Breast epithelium (tissue), 3 donors: Measurements from ENCODE around the gene COASY.

Experiments
- POLR2A ChIP-seq: fragments of 450-650 bp; IDR thresholded peaks from one replicate; pipeline ENCODE4 v1.6.1; 2016; ENCODE audit warnings: antibody characterized with exemption, mild to moderate bottlenecking, moderate library complexity
- TF ChIP-seq, protein P1 (sequence below), 3 donors: fragments of 450-650 bp; IDR thresholded peaks; one replicate each; pipeline ENCODE4 v1.5.1; 2016 to 2017; ENCODE audit warnings: antibody characterized with exemption in 3 of 3, mild to moderate bottlenecking in 3 of 3, moderate library complexity in 3 of 3

DNA sequence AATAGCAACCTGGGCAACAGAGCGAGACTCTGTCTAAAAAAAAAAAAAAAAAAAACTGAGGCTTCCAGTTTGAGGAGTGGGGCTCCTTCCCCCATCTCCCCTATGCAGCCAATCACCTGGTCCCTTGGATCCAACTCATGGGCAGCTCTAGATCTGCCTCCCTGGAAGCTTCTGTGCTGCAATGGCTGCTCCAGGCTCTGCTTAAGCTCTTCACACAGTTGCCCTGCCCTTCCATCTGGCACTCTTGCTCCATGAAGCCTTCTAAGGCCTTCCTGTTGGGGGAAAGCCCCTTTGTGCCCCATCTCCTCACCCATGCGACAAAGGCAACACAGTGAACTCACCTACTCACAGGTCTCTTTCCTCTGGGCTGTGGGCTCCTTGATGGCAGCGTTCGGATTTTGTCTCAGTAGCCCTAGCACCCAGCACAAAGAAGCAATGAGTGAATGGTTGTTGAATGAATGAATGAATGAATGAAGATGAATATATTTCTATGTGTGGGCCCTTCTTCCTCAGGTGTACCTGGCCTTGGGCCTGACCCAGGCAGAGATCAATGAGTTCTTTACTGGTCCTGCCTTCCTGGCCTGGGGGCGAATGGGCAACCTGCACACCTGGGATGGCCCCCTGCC lies 24.0 kb upstream of the COASY start:
- TF ChIP-seq, protein P1, sequence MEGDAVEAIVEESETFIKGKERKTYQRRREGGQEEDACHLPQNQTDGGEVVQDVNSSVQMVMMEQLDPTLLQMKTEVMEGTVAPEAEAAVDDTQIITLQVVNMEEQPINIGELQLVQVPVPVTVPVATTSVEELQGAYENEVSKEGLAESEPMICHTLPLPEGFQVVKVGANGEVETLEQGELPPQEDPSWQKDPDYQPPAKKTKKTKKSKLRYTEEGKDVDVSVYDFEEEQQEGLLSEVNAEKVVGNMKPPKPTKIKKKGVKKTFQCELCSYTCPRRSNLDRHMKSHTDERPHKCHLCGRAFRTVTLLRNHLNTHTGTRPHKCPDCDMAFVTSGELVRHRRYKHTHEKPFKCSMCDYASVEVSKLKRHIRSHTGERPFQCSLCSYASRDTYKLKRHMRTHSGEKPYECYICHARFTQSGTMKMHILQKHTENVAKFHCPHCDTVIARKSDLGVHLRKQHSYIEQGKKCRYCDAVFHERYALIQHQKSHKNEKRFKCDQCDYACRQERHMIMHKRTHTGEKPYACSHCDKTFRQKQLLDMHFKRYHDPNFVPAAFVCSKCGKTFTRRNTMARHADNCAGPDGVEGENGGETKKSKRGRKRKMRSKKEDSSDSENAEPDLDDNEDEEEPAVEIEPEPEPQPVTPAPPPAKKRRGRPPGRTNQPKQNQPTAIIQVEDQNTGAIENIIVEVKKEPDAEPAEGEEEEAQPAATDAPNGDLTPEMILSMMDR (IDR thresholded peaks at IDR 0.05) = no peak
- TF ChIP-seq POLR2A = no peak
